HG02840 (cell line): ENCODE results near the gene PROM1.

Experiments used
- ATAC-seq: cut with Tn5 transposase; IDR thresholded peaks from one replicate; pipeline ENCODE4 v1.9.1; 2021; ENCODE audit warnings: mild to moderate bottlenecking, moderate library complexity, moderate number of reproducible peaks; ENCODE audit not compliant: unreplicated experiment, low FRiP score

The PROM1 gene

DNA sequence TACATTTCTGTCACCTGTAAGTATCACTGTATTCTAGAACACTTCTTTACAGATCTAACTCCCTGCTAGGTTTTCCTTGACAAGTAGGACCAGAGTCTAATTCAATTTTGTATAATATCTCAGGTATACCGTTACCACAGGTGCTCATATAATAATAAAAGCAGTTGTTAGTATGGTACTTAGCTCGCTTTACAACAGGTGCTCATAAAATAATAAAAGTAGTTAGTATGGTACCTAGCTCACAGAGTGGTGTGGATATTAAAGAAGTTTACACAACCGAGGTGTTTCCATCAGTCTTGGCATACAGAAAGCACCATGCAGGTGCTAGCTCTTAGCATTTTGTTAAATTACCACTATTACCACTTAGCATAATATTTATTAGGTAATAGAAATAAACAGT is 88.0 kb downstream of the PROM1 start:
- no peak for ATAC-seq

DNA sequence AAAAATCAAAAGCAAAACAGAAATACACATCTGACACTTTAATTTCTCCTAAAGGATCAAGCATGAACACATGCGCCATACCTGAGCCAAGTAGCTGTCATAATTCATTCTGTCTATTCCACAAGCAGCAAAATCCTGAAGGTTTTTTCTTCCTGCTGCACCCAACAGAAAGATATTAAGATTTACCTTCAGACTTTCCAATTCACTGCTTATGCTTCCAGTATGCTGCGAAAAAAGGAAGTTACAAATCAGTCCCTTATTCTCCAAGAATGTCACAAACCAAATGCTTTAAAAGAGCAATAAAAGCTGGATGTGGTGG is 91.7 kb downstream of the PROM1 start:
- no peak for ATAC-seq

GRCh38 chr4:15990570-15991285 is 93.1 kb downstream of the PROM1 start:
- ATAC-seq, result no peak

- ATAC-seq, result no peak
Measured at GRCh38 chr4:15989424-15989823, 94.4 kb downstream of the PROM1 start.

- ATAC-seq, result no peak
Measured at GRCh38 chr4:15988222-15988621, 95.6 kb downstream of the PROM1 start.

DNA sequence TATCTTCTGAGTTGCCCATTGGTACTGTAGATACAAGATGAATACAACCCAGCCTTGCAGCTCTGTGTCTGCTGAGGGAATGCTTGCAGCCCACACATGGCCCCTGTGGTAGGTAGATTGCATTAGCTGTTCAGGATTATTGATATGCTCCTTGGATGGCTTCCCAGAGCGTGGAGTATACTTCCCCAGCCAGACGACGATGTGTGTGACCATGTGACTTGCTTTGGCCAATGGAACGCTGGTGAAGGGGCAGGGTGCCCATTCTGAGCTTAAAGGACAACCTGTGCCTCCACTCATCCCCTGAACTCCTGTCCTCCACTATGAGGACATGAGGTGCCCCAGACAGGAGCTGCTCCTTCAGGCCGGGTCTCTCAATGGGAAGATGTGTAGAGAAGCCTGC is 96.9 kb downstream of the PROM1 start:
- no peak for ATAC-seq

GRCh38 chr4:15983610-15984009 is 100.2 kb downstream of the PROM1 start:
- ATAC-seq, result no peak

DNA sequence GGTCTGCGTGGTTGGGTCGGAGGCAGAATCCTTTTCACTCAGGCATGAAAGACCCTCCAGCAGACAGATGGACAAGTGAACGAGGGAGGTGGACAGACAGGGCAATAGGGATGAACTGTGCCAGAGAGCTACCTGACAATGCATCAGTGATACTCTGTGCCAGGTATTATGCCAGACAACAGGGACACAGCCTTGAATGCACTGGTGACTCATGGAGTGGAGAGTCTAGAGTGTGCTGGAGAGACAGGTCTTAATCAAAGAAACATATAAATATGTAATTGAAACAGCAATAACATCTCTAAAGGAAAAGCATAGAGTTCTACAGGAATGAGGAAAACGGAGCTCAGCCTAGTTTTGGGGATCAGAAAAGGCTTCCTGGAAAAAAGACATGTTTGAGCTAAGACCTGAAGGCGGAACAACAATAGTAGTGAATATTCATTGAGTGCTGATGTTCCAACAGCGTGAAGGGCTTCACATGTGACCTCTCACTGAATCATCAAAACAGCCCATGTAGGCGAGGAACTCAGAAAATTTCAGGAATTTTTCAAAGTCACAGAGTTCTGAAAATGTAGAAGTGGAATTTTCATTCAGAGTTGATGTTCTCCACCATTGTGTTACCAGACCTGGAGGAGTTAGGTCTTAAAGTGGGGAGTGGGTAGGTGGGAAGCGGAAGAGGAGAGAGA is 100.8 kb downstream of the PROM1 start:
- ATAC-seq, result no peak

DNA sequence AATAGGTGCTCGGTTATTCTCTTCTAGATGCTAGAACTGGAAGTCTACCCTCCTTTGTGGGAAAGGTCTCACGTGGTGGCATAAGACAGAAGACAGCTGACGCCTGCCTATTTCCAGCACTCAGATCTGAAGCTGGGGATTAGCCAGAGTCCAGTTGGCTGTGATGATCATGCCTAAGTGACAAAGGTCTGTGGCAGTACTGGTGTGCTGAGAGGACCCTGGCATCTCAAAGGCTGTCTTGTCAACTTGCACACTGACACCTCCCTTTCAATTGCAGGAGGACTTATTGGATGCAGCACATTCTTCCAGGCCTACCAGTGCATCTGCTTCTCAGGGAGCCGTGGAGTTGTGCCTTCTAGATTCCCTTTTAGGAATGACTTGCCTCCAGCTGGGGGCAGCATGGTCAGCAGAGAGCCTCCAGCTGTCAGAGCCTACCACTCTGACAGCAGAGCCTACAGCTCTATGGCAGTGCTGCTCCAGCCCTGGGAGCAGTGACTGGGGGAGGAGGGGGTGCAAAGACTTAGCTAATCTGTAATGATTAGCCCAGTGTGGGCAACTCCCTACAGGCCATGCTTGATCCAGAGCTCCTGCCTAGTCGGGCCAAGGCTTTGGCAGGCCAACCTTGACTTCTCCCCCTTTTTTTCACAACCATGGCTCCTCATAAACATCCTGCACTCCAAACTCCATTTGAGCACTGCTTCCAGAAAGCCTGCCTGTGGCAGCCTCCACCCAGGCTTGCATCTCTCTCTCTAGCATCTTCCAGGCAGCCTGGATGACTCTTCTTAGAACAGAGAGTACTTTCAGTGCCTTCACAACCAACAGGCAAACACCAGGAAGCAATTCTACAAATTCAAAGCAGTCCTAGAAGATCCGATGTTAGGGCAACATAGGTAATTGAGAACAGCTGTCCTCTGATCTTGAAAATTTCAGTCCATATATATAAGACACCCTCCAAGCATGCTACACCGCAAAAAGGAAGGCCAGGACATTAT is 107.1 kb downstream of the PROM1 start:
- no peak for ATAC-seq

DNA sequence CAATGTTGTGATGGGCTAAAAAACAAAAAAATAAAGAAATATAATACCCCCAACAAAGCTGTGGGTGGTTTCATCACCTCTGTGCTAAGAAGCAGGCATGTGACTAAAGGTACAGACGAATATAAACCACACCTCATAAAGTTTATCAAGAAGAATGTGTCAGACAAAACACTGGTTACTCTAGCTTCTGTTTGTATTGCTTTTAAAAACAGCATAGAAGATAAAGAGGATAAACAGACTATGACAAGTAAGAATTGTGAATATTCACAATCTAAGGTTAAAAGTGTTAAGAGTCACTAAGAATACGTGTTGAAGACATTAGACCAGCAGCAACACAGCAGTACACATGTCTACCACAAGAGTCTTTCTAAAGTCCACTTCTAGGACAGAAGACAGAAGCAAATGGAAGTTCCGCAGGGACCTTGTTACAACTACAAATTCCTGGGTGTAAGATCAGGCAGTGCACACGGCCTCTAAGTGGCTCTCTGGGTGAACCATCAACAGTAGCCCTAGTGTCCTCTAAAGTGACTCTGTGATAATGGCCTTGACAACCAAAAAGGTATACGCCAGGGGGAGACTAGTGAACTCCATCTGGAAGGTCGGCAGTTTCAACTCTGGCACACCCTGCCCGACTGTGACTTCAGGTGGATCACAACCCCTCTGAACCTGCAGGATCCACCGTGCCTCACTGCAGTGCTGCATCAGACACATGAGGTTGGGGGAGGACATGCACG is 112.6 kb downstream of the PROM1 start:
- ATAC-seq, result no peak

DNA sequence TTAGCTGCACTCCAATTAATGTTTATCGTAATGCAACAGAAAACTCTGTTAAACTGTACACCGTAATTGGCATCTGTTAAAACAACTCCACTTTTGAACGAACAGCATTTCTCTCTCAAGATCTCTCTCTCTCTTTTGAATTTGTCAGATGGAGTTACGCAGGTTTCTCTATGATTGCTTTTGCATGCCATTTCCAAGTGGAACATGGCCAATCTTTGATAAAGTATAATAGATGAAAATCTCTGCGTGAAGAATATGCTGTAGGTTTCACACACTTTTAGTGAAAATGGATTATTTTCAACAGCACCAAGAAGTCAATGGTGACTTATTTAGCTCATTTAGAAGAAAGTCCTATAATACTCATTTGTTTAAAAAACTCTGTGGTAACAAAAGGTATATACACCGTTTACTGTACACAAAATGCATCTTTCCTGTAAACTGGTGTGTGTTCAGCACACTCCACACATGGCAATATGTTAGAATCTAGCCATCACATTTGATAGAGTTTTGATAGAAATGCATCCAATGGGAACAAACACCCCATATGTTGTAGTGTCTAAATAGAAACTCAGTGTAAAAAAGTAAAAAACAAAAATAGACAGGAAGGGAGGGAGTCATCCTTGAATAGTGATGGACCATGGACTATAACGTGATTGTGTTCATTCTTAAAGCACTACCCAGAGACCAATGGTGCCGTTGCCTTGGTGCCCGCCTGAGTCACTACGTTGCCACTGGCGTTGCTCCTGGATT is 115.1 kb downstream of the PROM1 start:
- ATAC-seq, result no peak

DNA sequence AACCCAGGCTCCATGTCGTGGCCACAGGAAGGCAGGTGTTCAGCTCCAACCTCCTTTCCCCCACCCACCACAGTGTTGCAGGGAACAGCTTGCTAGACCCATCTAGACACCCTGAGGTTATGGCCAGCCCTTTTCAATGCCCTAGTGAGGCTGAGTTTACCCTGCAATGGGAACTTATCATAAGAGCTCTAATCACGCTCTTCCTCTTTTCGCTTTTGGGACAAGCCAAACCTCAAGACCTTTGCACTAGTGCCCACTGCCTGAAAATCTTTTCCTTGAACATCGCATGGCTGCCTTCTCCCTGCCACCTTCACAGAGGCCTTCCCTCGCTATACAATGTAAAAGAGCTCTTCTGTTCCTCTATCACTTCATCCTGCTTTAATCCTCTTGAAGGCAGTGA is 118.5 kb downstream of the PROM1 start:
- no peak for ATAC-seq

GRCh38 chr4:15964159-15964558 is 119.7 kb downstream of the PROM1 start:
- ATAC-seq, result no peak

DNA sequence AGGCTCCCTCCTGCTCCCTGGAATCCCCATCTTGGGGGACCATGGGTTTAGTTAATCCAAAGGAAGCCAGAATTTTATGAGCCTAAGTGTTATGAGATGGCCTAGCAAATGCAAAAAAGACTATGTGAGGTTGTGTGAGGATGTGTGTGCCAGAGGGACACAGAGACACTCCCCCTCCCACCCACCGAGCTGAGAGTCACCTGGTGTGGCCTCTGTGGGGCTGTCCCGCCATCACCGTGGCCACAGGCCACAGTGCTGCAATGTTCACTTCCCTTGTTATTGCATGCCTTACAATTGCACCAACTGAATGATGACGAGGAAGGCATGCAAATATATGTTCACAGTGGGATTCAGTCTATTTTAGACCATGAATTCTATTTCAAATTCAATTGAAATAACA is 120.2 kb downstream of the PROM1 start:
- ATAC-seq, result peak; percentile 59

GRCh38 chr4:15963001-15963451 is 120.8 kb downstream of the PROM1 start, which contains the start of gene FGFBP2:
TSS of gene FGFBP2 (minus strand) at chr4:15963175. CDS start at chr4:15963129, 46 bp downstream.
- no peak for ATAC-seq

- no peak for ATAC-seq
Measured at GRCh38 chr4:15961781-15962510, 121.9 kb downstream of the PROM1 start.

- no peak for ATAC-seq
Measured at GRCh38 chr4:15958562-15958961, 125.3 kb downstream of the PROM1 start.

DNA sequence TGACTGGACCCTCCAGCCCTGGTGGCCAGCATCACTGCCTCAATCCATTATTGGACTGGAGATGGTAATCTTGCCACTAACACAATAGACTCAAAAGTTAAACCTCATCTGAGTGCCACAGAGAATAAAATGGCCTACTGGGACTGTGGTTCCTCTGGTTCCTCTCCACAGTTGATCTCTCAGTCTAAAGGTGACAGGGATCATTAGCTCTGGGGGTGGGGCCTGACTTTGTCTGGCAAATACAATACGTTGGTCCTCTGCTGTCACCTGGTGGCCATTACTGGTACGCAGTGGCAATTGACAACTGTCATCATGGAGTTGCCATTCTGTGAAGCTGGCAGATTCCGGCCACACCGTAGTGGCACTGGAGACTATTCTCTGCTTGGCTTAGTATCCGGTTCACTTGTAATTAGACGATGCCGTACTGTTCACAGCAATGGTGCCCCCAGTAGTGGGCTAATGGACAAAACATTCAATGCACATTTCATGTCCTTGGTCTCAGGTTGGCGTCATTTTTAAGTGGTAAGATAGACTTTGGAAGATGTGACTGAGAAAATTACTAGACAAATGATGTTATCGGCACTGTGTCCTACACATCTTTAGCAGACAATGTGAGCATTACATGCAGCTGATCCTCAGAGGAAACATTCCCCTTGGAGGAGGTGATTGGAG is 127.5 kb downstream of the PROM1 start:
- ATAC-seq, result peak; percentile 87
